K562 (cell line): ENCODE data around the gene RDH11. TPM values are rescaled to one million over a fixed set of nuclear protein-coding genes. Genes with fewer than 3 reads are reported as not detected.

Experiments used
- ATAC-seq: fragments of 200-7000 bp; cut with Tn5 transposase; 3 replicates; pipeline ENCODE4 v1.9.1; 2020; ENCODE audit warnings: moderate library complexity
- BruUV-seq: library from RNA; stranded (reverse); fragments of 400-500 nt; replicated peaks from 2 replicates; lab custom pipeline; 2021; lab: Mats Ljungman, UMichigan
- CTCF ChIA-PET: fragments of 300-600 bp; formaldehyde crosslinking; extraction: SDS; loops from one replicate; lab custom pipeline; 2021; ENCODE audit warnings: low intra/inter-chr PET ratio; lab: Yijun Ruan, JAX
- POLR2A ChIA-PET: fragments of 300-600, 350-650 bp; sonication (Branson Sonifier 250); formaldehyde crosslinking; extraction: SDS; loops from one replicate; lab custom pipeline; 2021; ENCODE audit warnings: antibody characterized with exemption, inconsistent platforms; lab: Yijun Ruan, JAX
- DNase-seq, 4 experiments: peaks; one replicate each; pipeline versions ENCODE4 v3.0.0 to v3.0.0-alpha.2; 2011 to 2018; ENCODE audit warnings: low spot score in 3 of 4, mixed read lengths in 3 of 4; ENCODE audit errors: extremely low read depth in 1 of 4
- FAIRE-seq: peaks from 2 replicates; lab custom pipeline; 2011; peaks lifted over from hg19 to GRCh38; lab: Jason Lieb, UNC
- H2AFZ ChIP-seq: 2 replicates; pipeline ENCODE4 v1.6.0; 2011; ENCODE audit warnings: low read depth, low read length, control low read depth, inconsistent platforms
- H3K27ac ChIP-seq: fragments of 200-600 bp; 3 replicates; pipeline ENCODE4 v1.8.0; 2011; ENCODE audit warnings: low read depth, mild to moderate bottlenecking, control low read depth, inconsistent platforms, low read length, moderate library complexity, mixed read lengths; ENCODE audit errors: extremely low read depth
- H3K27me3 ChIP-seq, 2 experiments: fragments of 300-600 bp in 1 of 2; 2 replicates in 1 of 2; 3 replicates in 1 of 2; pipeline versions ENCODE4 v1.6.0 to v1.8.0; 2011; ENCODE audit warnings: inconsistent platforms in 2 of 2, low read length in 2 of 2, mild to moderate bottlenecking in 1 of 2, mixed read lengths in 1 of 2, moderate library complexity in 1 of 2; ENCODE audit not compliant: control insufficient read depth in 2 of 2, insufficient read depth in 2 of 2
- H3K36me3 ChIP-seq: fragments of 300-600 bp; 3 replicates; pipeline ENCODE4 v1.8.0; 2011; ENCODE audit warnings: mild to moderate bottlenecking, low read length, inconsistent platforms; ENCODE audit not compliant: control insufficient read depth, insufficient read depth
- H3K4me1 ChIP-seq, 2 experiments: fragments of 200-600 bp in 1 of 2; replicated peaks in 1 of 2; 2 replicates in 1 of 2; 3 replicates in 1 of 2; pipeline versions ENCODE4 v1.5.1 to v1.8.0; 2011; ENCODE audit warnings: inconsistent platforms in 2 of 2, low read length in 2 of 2, mild to moderate bottlenecking in 1 of 2, mixed read lengths in 1 of 2, moderate library complexity in 1 of 2; ENCODE audit not compliant: control insufficient read depth in 2 of 2, insufficient read depth in 2 of 2
- H3K4me2 ChIP-seq: 2 replicates; pipeline ENCODE4 v1.6.1; 2011; ENCODE audit warnings: low read length, control low read depth, inconsistent platforms, mixed read lengths; ENCODE audit not compliant: insufficient read depth
- H3K4me3 ChIP-seq: fragments of 200-600 bp; sonication (generic), shearing (Covaris generic); 2 replicates; pipeline ENCODE4 v1.5.1; 2016; ENCODE audit warnings: control low read depth, inconsistent platforms
- H3K79me2 ChIP-seq: fragments of 200-600 bp; 3 replicates; pipeline ENCODE4 v1.8.0; 2011; ENCODE audit warnings: low read length, inconsistent platforms; ENCODE audit not compliant: control insufficient read depth, insufficient read depth
- H3K9ac ChIP-seq, 2 experiments: 2 replicates each; pipeline versions ENCODE4 v1.6.0 to v1.6.1; 2011; ENCODE audit warnings: low read depth in 2 of 2, low read length in 2 of 2, control low read depth in 1 of 2, inconsistent platforms in 1 of 2, mild to moderate bottlenecking in 1 of 2, mixed read lengths in 1 of 2; ENCODE audit not compliant: insufficient read depth in 1 of 2
- H3K9me1 ChIP-seq: one replicate; pipeline ENCODE4 v1.6.0; 2011; ENCODE audit warnings: inconsistent platforms, mild to moderate bottlenecking, low read length, moderate library complexity; ENCODE audit not compliant: control insufficient read depth, insufficient read depth
- H3K9me3 ChIP-seq: replicated peaks from 2 replicates; pipeline ENCODE4 v1.5.1; 2011; ENCODE audit warnings: low read depth, low read length, inconsistent platforms; ENCODE audit not compliant: control insufficient read depth, insufficient read depth
- H4K20me1 ChIP-seq: replicated peaks from 2 replicates; pipeline ENCODE4 v1.6.1; 2011; ENCODE audit warnings: low read length, inconsistent platforms, mixed read lengths; ENCODE audit not compliant: control insufficient read depth, insufficient read depth
- DIDO1 ChIP-seq: fragments of 450-650 bp; IDR thresholded peaks from 2 replicates; pipeline ENCODE4 v1.6.1; 2016; ENCODE audit warnings: low read depth, missing biosample characterization, missing genetic modification characterization
- E2F1 ChIP-seq: sonication (generic); formaldehyde crosslinking; IDR thresholded peaks from 2 replicates; pipeline ENCODE4 v1.8.1; 2023; ENCODE audit warnings: mild to moderate bottlenecking, missing genetic modification reagents, moderate library complexity
- HES1 ChIP-seq: fragments of 450-650 bp; IDR thresholded peaks from 2 replicates; pipeline ENCODE4 v1.6.1; 2016; ENCODE audit warnings: low read depth, mild to moderate bottlenecking, moderate library complexity
- KDM2B ChIP-seq: fragments of 250-450 bp; sonication (Bioruptor Pico); IDR thresholded peaks from 2 replicates; pipeline ENCODE4 v1.8.0; 2021; ENCODE audit warnings: mild to moderate bottlenecking, moderate library complexity
- KHSRP ChIP-seq: fragments of 450-650 bp; IDR thresholded peaks from 2 replicates; pipeline ENCODE4 v1.6.1; 2017
- MNT ChIP-seq, 2 experiments: fragments of 450-650 bp; conservative IDR thresholded peaks; 2 replicates each; pipeline ENCODE4 v1.6.1; 2017; ENCODE audit warnings: mild to moderate bottlenecking in 2 of 2, moderate library complexity in 2 of 2
- POLR3G ChIP-seq: IDR thresholded peaks from 2 replicates; pipeline ENCODE4 v1.6.1; 2011; ENCODE audit not compliant: insufficient read length, insufficient replicate concordance; ENCODE audit errors: extremely low read depth
- SIN3B ChIP-seq: fragments of 450-650 bp; IDR thresholded peaks from 2 replicates; pipeline ENCODE4 v1.6.1; 2017; ENCODE audit warnings: low read depth, mild to moderate bottlenecking, moderate library complexity
- SMAD1 ChIP-seq: fragments of 150-350 bp; IDR thresholded peaks from 2 replicates; pipeline ENCODE4 v1.6.1; 2014; ENCODE audit warnings: low read length, low read depth; ENCODE audit not compliant: partially characterized antibody
- SRF ChIP-seq, 2 experiments: fragments of 250-450, 450-650 bp in 1 of 2; sonication (Bioruptor Pico) in 1 of 2; sonication (generic) in 1 of 2; formaldehyde crosslinking; IDR thresholded peaks; 2 replicates each; pipeline versions ENCODE4 v1.5.0 to v1.5.1; 2020 to 2022; ENCODE audit warnings: mild to moderate bottlenecking in 1 of 2, missing genetic modification reagents in 1 of 2
- THRB ChIP-seq: fragments of 450-650 bp; formaldehyde crosslinking; conservative IDR thresholded peaks from 2 replicates; pipeline ENCODE4 v1.4.0; 2022; ENCODE audit warnings: mild to moderate bottlenecking, missing genetic modification characterization
- U2AF2 ChIP-seq: fragments of 200-400 bp; formaldehyde crosslinking; optimal IDR thresholded peaks from 2 replicates; pipeline ENCODE3; 2017; ENCODE audit warnings: low read depth, mild to moderate bottlenecking, low read length
- ZFPM2 ChIP-seq: fragments of 250-450 bp; sonication (Bioruptor Pico); IDR thresholded peaks from 2 replicates; pipeline ENCODE4 v1.5.1; 2022; ENCODE audit warnings: mild to moderate bottlenecking
- ZNF140 ChIP-seq: fragments of 250-450 bp; sonication (Bioruptor Pico); IDR thresholded peaks from 2 replicates; pipeline ENCODE4 v1.8.0; 2021; ENCODE audit warnings: moderate library complexity, mild to moderate bottlenecking, inconsistent platforms
- ZNF347 ChIP-seq: fragments of 450-650 bp; formaldehyde crosslinking; IDR thresholded peaks from 2 replicates; pipeline ENCODE4 v1.4.0; 2020; ENCODE audit warnings: low read depth, mild to moderate bottlenecking, moderate library complexity
- ZNF584 ChIP-seq: fragments of 200-800 bp; sonication (Bioruptor generic); IDR thresholded peaks from 2 replicates; pipeline ENCODE4 v1.6.1; 2016; ENCODE audit warnings: low read depth, mild to moderate bottlenecking, missing genetic modification characterization, missing compliant biosample characterization
- ZNF780A ChIP-seq: fragments of 250-450 bp; sonication (Bioruptor Pico); IDR thresholded peaks from 2 replicates; pipeline ENCODE4 v1.5.0; 2021; ENCODE audit warnings: mild to moderate bottlenecking
- ZNF79 ChIP-seq: fragments of 250-450 bp; sonication (Bioruptor Pico); IDR thresholded peaks from 2 replicates; pipeline ENCODE4 v1.4.0; 2020; ENCODE audit warnings: low read depth, mild to moderate bottlenecking, moderate library complexity
- WGBS: fragments of 100-300 bp; shearing (Covaris generic); methylation state at CpG from one replicate; pipeline ENCODE4 v1.1.6; 2016; ENCODE audit warnings: low coverage, mixed read lengths; ENCODE audit not compliant: insufficient coverage; ENCODE audit errors: missing lambda C conversion rate; 5-methylcytosine and 5-hydroxymethylcytosine counted together
- in situ Hi-C: fragments of 300-500 bp; cut with MboI; formaldehyde crosslinking; loops from 4 replicates; pipeline ENCODE4 v1.15.0; 2018; ENCODE audit warnings: inconsistent platforms, mixed read lengths
- intact Hi-C: fragments of 100-400 bp; cut with micrococcal nuclease; formaldehyde crosslinking; loops from 2 replicates; pipeline ENCODE4 v1.14.2; 2022
- polyA plus RNA-seq, 8 experiments: library from polyadenylated mRNA; depleted of rRNA in 4 of 8; stranded (reverse) in 5 of 8; unstranded in 3 of 8; fragments of >200 nt; fragmentation: Nextera tagmentation in 2 of 8; fragmentation: Illumina TruSeq in 1 of 8; extraction: Ambion mirVana in 2 of 8; extraction: Trizol in 1 of 8; gene quantifications; 2 replicates each; pipeline versions ENCODE4 v1.2.1 to v1.2.3, GENCODE V29; 2011 to 2014; ENCODE audit warnings: inconsistent platforms in 1 of 8, missing spikeins in 1 of 8
- total RNA-seq, 7 experiments: library from RNA; depleted of rRNA in 6 of 7; stranded (reverse); fragments of >200 nt in 6 of 7; fragmentation: Illumina TruSeq in 2 of 7; extraction: Trizol in 2 of 7; gene quantifications; 2 replicates each; pipeline versions ENCODE4 v1.2.1 to v1.2.3, GENCODE V29; 2011 to 2021; ENCODE audit warnings: low replicate concordance in 1 of 7

The RDH11 gene
- total and polyA plus RNA-seq, 9 of the 15 experiments (the other 6 are each of a cell fraction or from before 2014, with no cell fraction given) = 50.6 to 172 (median 70.5) TPM

GRCh38 chr14:67652189-67652588 is 43.4 kb downstream of the RDH11 start:
- in situ Hi-C loops (no loop called here), intact Hi-C loops (no loop called here)
- no TSS peak for BruUV-seq
- no peak for DNase-seq
- no peak overlapping the region for H2AFZ ChIP-seq
- CTCF ChIA-PET = no interaction called here
- no peaks in the 10 kb centered on the region for H4K20me1 ChIP-seq
- FAIRE-seq = no peak
- TF ChIP-seq U2AF2 (no peak), HES1 (no peak), ZFPM2 (no peak), ZNF140 (CRISPR knock-in tag) (no peak), KHSRP (no peak), ZNF79 (CRISPR knock-in tag) (no peak), ZNF780A (CRISPR knock-in tag) (no peak), SRF (CRISPR knock-in tag; IDR thresholded peaks at IDR 0.05) (no peak), ZNF347 (no peak), POLR3G (no peak), DIDO1 (tag) (no peak), E2F1 (no peak), THRB (CRISPR knock-in tag) (no peak), ZNF584 (CRISPR knock-in tag) (no peak), MNT (conservative IDR thresholded peaks at IDR 0.05) (no peak), SIN3B (no peak), KDM2B (CRISPR knock-in tag) (no peak), SMAD1 (no peak)
- 82% methylated on average over 1 of the region's 1 CpG for WGBS
- H3K9me1 ChIP-seq = no peaks in the 10 kb centered on the region
- no peaks in the 10 kb centered on the region for H3K9me3 ChIP-seq
- no peak for ATAC-seq
- H3K27ac ChIP-seq = no peak overlapping the region
- H3K27me3 ChIP-seq = no peaks in the 10 kb centered on the region
- no peak overlapping the region for H3K4me2 ChIP-seq
- POLR2A ChIA-PET = interaction anchor here (1.5 to 1.9 kb wide), 3 partner anchors 8 to 32 kb away, joined by 4 to 7 read pairs (median 5); no protein-coding TSS in a partner anchor
- H3K9ac ChIP-seq = no peak overlapping the region
- no peak overlapping the region for H3K4me3 ChIP-seq
- peaks cover 88% of the 10 kb centered on the region for H3K36me3 ChIP-seq
- H3K79me2 ChIP-seq = no peaks in the 10 kb centered on the region
- H3K4me1 ChIP-seq = no peaks in the 10 kb centered on the region
